Natural killer cell treated with Interleukin-12 subunit alpha and Interleukin-12 subunit beta and Interleukin-15 and Interleukin-18, amount 100 ng/mL, for 72 hours (primary cell): ENCODE measurements around the gene MBD5. TPM values are rescaled to one million over a fixed set of nuclear protein-coding genes. Genes with fewer than 3 reads are reported as not detected.

Experiments
- ATAC-seq, 2 donors: fragments of 150-1000 bp; cut with Tn5 transposase in 1 of 2; sonication (Bioruptor Pico), chemical (Tn5 transposase) in 1 of 2; 2 replicates each; pipeline ENCODE4 v1.10.0; 2021
- DNase-seq: peaks from one replicate; pipeline ENCODE4 v3.0.0; 2022; ENCODE audit warnings: low spot score
- H3K27ac Mint-ChIP-seq, 2 donors: 1 replicate in 1 of 2; 2 replicates in 1 of 2; pipeline ENCODE4 v1.8.0; 2022; ENCODE audit warnings: mixed read lengths in 2 of 2, mild to moderate bottlenecking in 1 of 2, moderate library complexity in 1 of 2
- H3K27me3 Mint-ChIP-seq, 2 donors: 1 replicate in 1 of 2; 2 replicates in 1 of 2; pipeline ENCODE4 v1.8.0; 2022; ENCODE audit warnings: mixed read lengths in 2 of 2
- H3K36me3 Mint-ChIP-seq: one replicate; pipeline ENCODE4 v1.8.0; 2022; ENCODE audit warnings: mixed read lengths
- H3K4me1 Mint-ChIP-seq, 2 donors: 1 replicate in 1 of 2; 2 replicates in 1 of 2; pipeline ENCODE4 v1.8.0; 2022; ENCODE audit warnings: low read depth in 2 of 2, mixed read lengths in 2 of 2, mild to moderate bottlenecking in 1 of 2
- H3K4me3 Mint-ChIP-seq: one replicate; pipeline ENCODE4 v1.8.0; 2022; ENCODE audit warnings: mixed read lengths
- H3K9me3 Mint-ChIP-seq: 2 replicates; pipeline ENCODE4 v1.8.0; 2022; ENCODE audit warnings: mixed read lengths
- total RNA-seq, 2 donors: library from RNA; stranded (reverse); gene quantifications; one replicate each; pipeline ENCODE4 v1.2.3, GENCODE V29; 2022

Gene MBD5
- total RNA-seq, 2 donors from 2014 or later = 29.2 to 32.4 TPM

GRCh38 chr2:148234143-148234542 is 213.3 kb downstream of the MBD5 start:
- H3K9me3 Mint-ChIP-seq = peaks cover 10% of the 10 kb centered on the region
- peaks cover 0 to 3% of the 10 kb centered on the region in 2 donors for H3K4me1 Mint-ChIP-seq
- H3K27me3 Mint-ChIP-seq = no peaks in the 10 kb centered on the region
- H3K4me3 Mint-ChIP-seq = no peak overlapping the region
- DNase-seq = no peak
- no peak for ATAC-seq
- no peak overlapping the region for H3K27ac Mint-ChIP-seq
- peaks cover 34% of the 10 kb centered on the region for H3K36me3 Mint-ChIP-seq

- no peaks in the 10 kb centered on the region for H3K4me1 Mint-ChIP-seq
- H3K27me3 Mint-ChIP-seq = no peaks in the 10 kb centered on the region
- H3K36me3 Mint-ChIP-seq = peaks cover 44% of the 10 kb centered on the region
- no peak for DNase-seq
- no peak overlapping the region for H3K27ac Mint-ChIP-seq
- no peak for ATAC-seq
- H3K4me3 Mint-ChIP-seq = no peak overlapping the region
- H3K9me3 Mint-ChIP-seq = peaks cover 2% of the 10 kb centered on the region
Observed at GRCh38 chr2:148237911-148238310, 217.0 kb downstream of the MBD5 start.

GRCh38 chr2:148238561-148238960 is 217.7 kb downstream of the MBD5 start:
- Mint-ChIP-seq H3K4me1 (no peaks in the 10 kb centered on the region), H3K27me3 (no peaks in the 10 kb centered on the region), H3K36me3 (peaks cover 44% of the 10 kb centered on the region), H3K4me3 (no peak overlapping the region), H3K9me3 (peaks cover 2% of the 10 kb centered on the region), H3K27ac (no peak overlapping the region)
- DNase-seq (no peak), ATAC-seq (no peak)

GRCh38 chr2:148240838-148241237 is 219.9 kb downstream of the MBD5 start:
- Mint-ChIP-seq H3K36me3 (peaks cover 42% of the 10 kb centered on the region), H3K27ac (no peak overlapping the region), H3K9me3 (peaks cover 2% of the 10 kb centered on the region), H3K4me1 (no peaks in the 10 kb centered on the region), H3K4me3 (no peak overlapping the region), H3K27me3 (no peaks in the 10 kb centered on the region)
- DNase-seq = no peak
- ATAC-seq = no peak

- no peak for ATAC-seq
- no peak for DNase-seq
- peaks cover 18% of the 10 kb centered on the region for H3K36me3 Mint-ChIP-seq
Observed at GRCh38 chr2:148244593-148245292, 223.9 kb downstream of the MBD5 start.

GRCh38 chr2:148251993-148252392 is 231.1 kb downstream of the MBD5 start:
- Mint-ChIP-seq H3K9me3 (peaks cover 3% of the 10 kb centered on the region), H3K27ac (no peak overlapping the region), H3K4me1 (no peaks in the 10 kb centered on the region), H3K4me3 (no peak overlapping the region), H3K36me3 (no peaks in the 10 kb centered on the region), H3K27me3 (no peaks in the 10 kb centered on the region)
- no peak for ATAC-seq
- no peak for DNase-seq

More at GRCh38 chr2:148244593-148245292, 223.9 kb downstream of the MBD5 start:
- Mint-ChIP-seq H3K4me1 (no peaks in the 10 kb centered on the region), H3K27me3 (no peaks in the 10 kb centered on the region), H3K4me3 (no peak overlapping the region), H3K27ac (no peak overlapping the region), H3K9me3 (no peaks in the 10 kb centered on the region)

GRCh38 chr2:148252646-148253045 is 231.8 kb downstream of the MBD5 start:
- Mint-ChIP-seq H3K27me3 (no peaks in the 10 kb centered on the region), H3K4me1 (no peaks in the 10 kb centered on the region), H3K27ac (no peak overlapping the region), H3K9me3 (peaks cover 3% of the 10 kb centered on the region), H3K4me3 (no peak overlapping the region), H3K36me3 (no peaks in the 10 kb centered on the region)
- no peak for DNase-seq
- no peak for ATAC-seq

GRCh38 chr2:148253685-148254084 is 232.8 kb downstream of the MBD5 start:
- no peak overlapping the region for H3K27ac Mint-ChIP-seq
- ATAC-seq = no peak
- H3K4me1 Mint-ChIP-seq = no peaks in the 10 kb centered on the region
- H3K4me3 Mint-ChIP-seq = no peak overlapping the region
- H3K27me3 Mint-ChIP-seq = no peaks in the 10 kb centered on the region
- no peaks in the 10 kb centered on the region for H3K36me3 Mint-ChIP-seq
- peaks cover 3% of the 10 kb centered on the region for H3K9me3 Mint-ChIP-seq
- no peak for DNase-seq

- peaks cover 0 to 6% of the 10 kb centered on the region in 2 donors for H3K4me1 Mint-ChIP-seq
- H3K36me3 Mint-ChIP-seq = peaks cover 15% of the 10 kb centered on the region
- no peak overlapping the region for H3K27ac Mint-ChIP-seq
- H3K4me3 Mint-ChIP-seq = no peak overlapping the region
- DNase-seq = no peak
- no peak for ATAC-seq
- peaks cover 7% of the 10 kb centered on the region for H3K9me3 Mint-ChIP-seq
- H3K27me3 Mint-ChIP-seq = no peaks in the 10 kb centered on the region
Observed at GRCh38 chr2:148255929-148256328, 235.0 kb downstream of the MBD5 start.

GRCh38 chr2:148257276-148257675 is 236.4 kb downstream of the MBD5 start:
- H3K4me3 Mint-ChIP-seq = no peak overlapping the region
- ATAC-seq (no peak), DNase-seq (no peak)
- no peak overlapping the region for H3K27ac Mint-ChIP-seq
- H3K27me3 Mint-ChIP-seq = no peaks in the 10 kb centered on the region
- peaks cover 7% of the 10 kb centered on the region for H3K9me3 Mint-ChIP-seq
- peaks cover 15% of the 10 kb centered on the region for H3K36me3 Mint-ChIP-seq
- H3K4me1 Mint-ChIP-seq = peaks cover 0 to 6% of the 10 kb centered on the region in 2 donors

GRCh38 chr2:148258124-148258523 is 237.2 kb downstream of the MBD5 start:
- Mint-ChIP-seq H3K9me3 (peaks cover 7% of the 10 kb centered on the region), H3K27me3 (no peaks in the 10 kb centered on the region), H3K4me1 (peaks cover 0 to 6% of the 10 kb centered on the region in 2 donors), H3K27ac (no peak overlapping the region), H3K36me3 (peaks cover 15% of the 10 kb centered on the region), H3K4me3 (no peak overlapping the region)
- ATAC-seq (no peak), DNase-seq (no peak)

- DNase-seq = no peak
- Mint-ChIP-seq H3K27me3 (no peaks in the 10 kb centered on the region), H3K36me3 (peaks cover 15% of the 10 kb centered on the region), H3K4me1 (peaks cover 0 to 6% of the 10 kb centered on the region in 2 donors), H3K27ac (no peak overlapping the region), H3K9me3 (peaks cover 4% of the 10 kb centered on the region), H3K4me3 (no peak overlapping the region)
- no peak for ATAC-seq
Observed at GRCh38 chr2:148259674-148260073, 238.8 kb downstream of the MBD5 start.

- no peak for ATAC-seq
- Mint-ChIP-seq H3K36me3 (peaks cover 15% of the 10 kb centered on the region), H3K4me3 (no peak overlapping the region), H3K27ac (no peak overlapping the region), H3K27me3 (no peaks in the 10 kb centered on the region), H3K9me3 (peaks cover 4% of the 10 kb centered on the region), H3K4me1 (peaks cover 0 to 6% of the 10 kb centered on the region in 2 donors)
- no peak for DNase-seq
Observed at GRCh38 chr2:148263890-148264289, 243.0 kb downstream of the MBD5 start.

- no peaks in the 10 kb centered on the region for H3K36me3 Mint-ChIP-seq
- no peak for DNase-seq
- no peak overlapping the region for H3K27ac Mint-ChIP-seq
- no peaks in the 10 kb centered on the region for H3K27me3 Mint-ChIP-seq
- H3K4me3 Mint-ChIP-seq = no peak overlapping the region
- no peaks in the 10 kb centered on the region for H3K9me3 Mint-ChIP-seq
- H3K4me1 Mint-ChIP-seq = peaks cover 0 to 7% of the 10 kb centered on the region in 2 donors
- ATAC-seq = no peak
Observed at GRCh38 chr2:148273158-148273691, 252.3 kb downstream of the MBD5 start.
